Measurements from ENCODE around the gene SLC51A. TPM values are rescaled to one million over a fixed set of nuclear protein-coding genes. Genes with fewer than 3 reads are reported as not detected.

SLC51A gene
- total and polyA plus RNA-seq, 2 of the 8 experiments (the other 6 are each of a cell fraction or from before 2014, with no cell fraction given), result 6.3 to 9.8 TPM

- H3K23me2 ChIP-seq (ENCODE audit: low read depth, low read length), result no peaks in the 10 kb centered on the region
- 19% methylated on average over 23 of the region's 70 CpGs; no CpG with 5 or more reads in 1 of the 2 experiments for WGBS, 2 experiments (ENCODE audit: extremely low coverage in 1 of 2, insufficient coverage in 1 of 2, insufficient read length in 1 of 2, insufficient replicate concordance in 2 of 2, low coverage in 1 of 2, low lambda C conversion rate in 2 of 2, missing lambda C conversion rate in 1 of 2)
- no peak overlapping the region for H2AK5ac ChIP-seq (ENCODE audit: low read depth, low read length)
- H3K56ac ChIP-seq (replicated peaks; ENCODE audit: insufficient read length, low read depth, low read length), result no peak overlapping the region
- 0 out of 2 replicates have a peak overlapping the region, but pooled peaks have one; percentile 28 for H2AFZ ChIP-seq (ENCODE audit: low read length)
- H3K9ac ChIP-seq (replicated peaks in 1 of 4; ENCODE audit: extremely low read depth in 1 of 4, low read depth in 3 of 4, low read length in 3 of 4), result no peak overlapping the region
- peak overlapping the region; percentile 69 to 86 for H3K4me2 ChIP-seq (ENCODE audit: insufficient read depth in 1 of 2, low read depth in 2 of 2, low read length in 2 of 2)
- H4K8ac ChIP-seq (ENCODE audit: extremely low read depth, insufficient read depth, low read length), result peak overlapping the region; percentile 28; the same call in 1 of the 2 replicates
- H2BK5ac ChIP-seq (ENCODE audit: low read depth, low read length), result no peak overlapping the region
- H4K20me1 ChIP-seq (replicated peaks in 1 of 2; ENCODE audit: control insufficient read depth in 1 of 2, insufficient read depth in 2 of 2, low read length in 2 of 2), result no peaks in the 10 kb centered on the region
- POLR2A ChIA-PET (ENCODE audit: partially characterized antibody), result interaction anchor here (1.0 to 1.5 kb wide), 2 partner anchors 10 to 128 kb away, joined by 3 read pairs; no protein-coding TSS in a partner anchor
- H2BK12ac ChIP-seq (ENCODE audit: low read depth, low read length), result no peak overlapping the region
- H4K5ac ChIP-seq (ENCODE audit: insufficient read length, low read depth, low read length), result no peak overlapping the region
- no peaks in the 10 kb centered on the region for H3K79me1 ChIP-seq (ENCODE audit: low read depth, low read length)
- no peak overlapping the region for H3K23ac ChIP-seq (ENCODE audit: insufficient read length)
- H3K9me3 ChIP-seq (ENCODE audit: insufficient read depth in 2 of 2, low read depth in 1 of 2, low read length in 1 of 2), result no peaks in the 10 kb centered on the region
- no peak overlapping the region for H3K4ac ChIP-seq (replicated peaks; ENCODE audit: insufficient read length, low read depth, low read length)
- no peaks in the 10 kb centered on the region for H3K36me3 ChIP-seq (ENCODE audit: control insufficient read depth in 2 of 4, insufficient read depth in 4 of 4, low read length in 3 of 4)
- peak overlapping the region; percentile 39 to 79 (median 58) for H3K4me3 ChIP-seq (ENCODE audit: extremely low read depth in 1 of 4, insufficient read depth in 2 of 4, low read depth in 3 of 4, low read length in 4 of 4)
- H2BK15ac ChIP-seq (ENCODE audit: low read length), result no peak overlapping the region
- H3K27me3 ChIP-seq (replicated peaks in 1 of 4; ENCODE audit: control insufficient read depth in 3 of 4, extremely low read depth in 1 of 4, insufficient read depth in 3 of 4, low read length in 3 of 4), result peaks cover 0 to 11% (median 8%) of the 10 kb centered on the region in 4 experiments; a peak in 5 of 7 replicates
- no peak overlapping the region for H2BK20ac ChIP-seq (ENCODE audit: low read length)
- FAIRE-seq (no peak), DNase-seq (ENCODE audit: low read depth in 1 of 2, low spot score in 2 of 2) (no peak)
- H3K14ac ChIP-seq (ENCODE audit: insufficient read length), result no peak overlapping the region
- peaks cover 0 to 11% (median 5%) of the 10 kb centered on the region in 4 experiments; a peak in 5 of 7 replicates for H3K4me1 ChIP-seq (replicated peaks in 1 of 4; ENCODE audit: control insufficient read depth in 3 of 4, insufficient read depth in 4 of 4, low read length in 3 of 4)
- CTCF ChIA-PET (ENCODE audit: partially characterized antibody), result interaction anchor here (0.6 to 1.2 kb wide), 5 partner anchors 15 to 238 kb away, joined by 3 to 4 read pairs (median 4); no protein-coding TSS in a partner anchor
- H3K27ac ChIP-seq (ENCODE audit: low read depth, low read length), result no peak overlapping the region
- no peak overlapping the region for H4K91ac ChIP-seq (replicated peaks; ENCODE audit: insufficient read length, low read length)
- no peaks in the 10 kb centered on the region for H3K79me2 ChIP-seq (ENCODE audit: control insufficient read depth in 1 of 2, insufficient read depth in 2 of 2, low read length in 2 of 2)
- 0 out of 2 replicates have a peak overlapping the region, but pooled peaks have one; percentile 19 for H3K18ac ChIP-seq (ENCODE audit: extremely low read depth, low read length)
- TF ChIP-seq PHF8 (conservative IDR thresholded peaks at IDR 0.05; ENCODE audit: low read depth, low read length) (peak; percentile 9; the same call in 1 of the 2 replicates), YY1 (IDR thresholded peaks at IDR 0.05; ENCODE audit: low read depth, low read length) (no peak), E2F6 (IDR thresholded peaks at IDR 0.05) (peak; percentile 59; the same call in 1 of the 2 replicates), POLR2AphosphoS5 (IDR thresholded peaks at IDR 0.05; ENCODE audit: low read depth, low read length) (no peak), POU5F1 (IDR thresholded peaks at IDR 0.05; ENCODE audit: low read depth, low read length) (no peak), NANOG (IDR thresholded peaks at IDR 0.05; ENCODE audit: insufficient read depth, low read depth, low read length, poor library complexity, severe bottlenecking) (no peak), RNF2 (IDR thresholded peaks at IDR 0.05; ENCODE audit: borderline replicate concordance, low read depth, low read length, missing control alignments, poor library complexity, severe bottlenecking) (no peak), TEAD4 (IDR thresholded peaks at IDR 0.05; ENCODE audit: low read depth, low read length) (no peak), KDM4A (IDR thresholded peaks at IDR 0.05; ENCODE audit: low read depth, low read length, severe bottlenecking) (peak; percentile 70), CREB1 (IDR thresholded peaks at IDR 0.05) (no peak)
- no peak overlapping the region for H2BK120ac ChIP-seq (replicated peaks; ENCODE audit: low read depth, low read length)
These were observed 9.0 kb upstream of the SLC51A start for GRCh38 chr3:196207159-196207832.
